Coronary artery (tissue), 2 donors: Measurements from ENCODE around the gene MSX1.

ENCODE experiments used
- DNase-seq: peaks from one replicate; pipeline ENCODE4 v3.0.0-alpha.2; 2017; ENCODE audit warnings: low spot score
- H3K27ac ChIP-seq, 2 donors: fragments of 200-600 bp; sonication (generic); one replicate each; pipeline ENCODE4 v1.5.1; 2016 to 2019
- H3K4me3 ChIP-seq: fragments of 200-600 bp; sonication (generic); 2 replicates; pipeline ENCODE4 v1.5.1; 2016; ENCODE audit warnings: mild to moderate bottlenecking, moderate library complexity
- CTCF ChIP-seq: fragments of 200-600 bp; sonication (generic); IDR thresholded peaks from one replicate; pipeline ENCODE4 v1.5.1; 2019; ENCODE audit warnings: antibody characterized with exemption

Gene MSX1

GRCh38 chr4:4853921-4854648 lies 5.4 kb upstream of the MSX1 start:
- no peak for DNase-seq
- H3K27ac ChIP-seq = no peak overlapping the region
- peak overlapping the region; percentile 66 for H3K4me3 ChIP-seq
- no peak for TF ChIP-seq CTCF

GRCh38 chr4:4854649-4855295 lies 4.7 kb upstream of the MSX1 start:
- no peak for DNase-seq
- H3K27ac ChIP-seq = no peak overlapping the region
- H3K4me3 ChIP-seq = no peak overlapping the region
- TF ChIP-seq CTCF = no peak

- no peak for DNase-seq
- H3K27ac ChIP-seq = no peak overlapping the region
These were observed 4.0 kb upstream of the MSX1 start for GRCh38 chr4:4855301-4856070.

GRCh38 chr4:4856071-4857000 lies 3.1 kb upstream of the MSX1 start:
- no peak for DNase-seq
- TF ChIP-seq CTCF = no peak
- Histone ChIP-seq H3K27ac (no peak overlapping the region), H3K4me3 (peak overlapping the region; percentile 60)

More at GRCh38 chr4:4855301-4856070, 4.0 kb upstream of the MSX1 start:
- no peak for TF ChIP-seq CTCF
- peak overlapping the region; percentile 5 for H3K4me3 ChIP-seq

- no peak for TF ChIP-seq CTCF
- no peak for DNase-seq
- Histone ChIP-seq H3K27ac (no peak overlapping the region), H3K4me3 (peak overlapping the region; percentile 60)
These were observed 2.3 kb upstream of the MSX1 start for GRCh38 chr4:4857001-4857808.
